Measurements from ENCODE around the gene TRIM39. TPM values are rescaled to one million over a fixed set of nuclear protein-coding genes. Genes with fewer than 3 reads are reported as not detected.

TRIM39 gene
- total and polyA plus RNA-seq, 2 of the 4 experiments (the other 2 are of a cell fraction), result 7.5 to 10.0 TPM

DNA sequence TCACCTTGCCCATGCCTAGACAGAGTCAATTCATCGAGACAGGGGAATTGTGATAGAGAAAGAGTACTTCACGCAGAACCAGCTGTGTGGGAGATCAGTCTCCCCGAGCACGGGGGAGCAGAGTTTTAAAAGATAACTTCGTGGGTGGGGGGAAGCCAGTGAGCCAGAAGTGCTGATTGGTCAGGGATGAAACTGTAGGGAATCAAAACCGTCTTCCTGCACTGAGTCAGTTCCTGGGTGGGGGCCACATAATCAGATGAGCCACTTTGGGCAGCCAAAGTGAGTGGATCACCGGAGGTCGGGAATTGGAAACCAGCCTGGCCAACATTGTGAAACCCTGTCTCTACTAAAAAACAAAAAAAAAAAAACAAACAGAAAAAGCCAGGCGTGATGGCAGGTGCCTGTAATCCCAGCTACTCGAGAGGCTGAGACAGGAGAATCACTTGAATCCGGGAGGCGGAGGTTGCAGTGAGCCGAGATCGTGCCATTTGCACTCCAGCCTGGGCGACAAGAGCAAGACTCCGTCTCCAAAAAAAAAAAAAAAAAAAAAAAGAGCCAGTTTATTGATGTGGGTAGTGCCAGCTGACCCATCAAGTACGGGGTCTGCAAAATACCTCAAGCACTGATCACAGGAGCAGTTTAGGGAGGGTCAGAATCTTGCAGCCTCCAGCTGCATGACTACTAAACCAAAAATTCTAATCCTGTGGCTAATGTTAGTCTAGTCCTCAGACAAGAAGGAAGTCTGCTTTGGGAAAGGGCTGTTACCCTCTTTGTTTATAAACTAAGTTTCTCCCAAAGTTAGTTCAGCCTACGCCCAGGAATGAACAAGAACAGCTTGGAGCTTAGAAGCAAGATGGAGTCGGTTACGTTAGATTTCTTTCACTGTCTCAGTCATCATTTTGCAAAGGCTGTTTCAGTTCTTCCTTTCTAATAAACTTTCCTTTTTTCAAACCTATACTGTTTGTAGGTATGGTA is 3.9 kb upstream of the TRIM39 start (continued):
- TF ChIP-seq, protein P1, sequence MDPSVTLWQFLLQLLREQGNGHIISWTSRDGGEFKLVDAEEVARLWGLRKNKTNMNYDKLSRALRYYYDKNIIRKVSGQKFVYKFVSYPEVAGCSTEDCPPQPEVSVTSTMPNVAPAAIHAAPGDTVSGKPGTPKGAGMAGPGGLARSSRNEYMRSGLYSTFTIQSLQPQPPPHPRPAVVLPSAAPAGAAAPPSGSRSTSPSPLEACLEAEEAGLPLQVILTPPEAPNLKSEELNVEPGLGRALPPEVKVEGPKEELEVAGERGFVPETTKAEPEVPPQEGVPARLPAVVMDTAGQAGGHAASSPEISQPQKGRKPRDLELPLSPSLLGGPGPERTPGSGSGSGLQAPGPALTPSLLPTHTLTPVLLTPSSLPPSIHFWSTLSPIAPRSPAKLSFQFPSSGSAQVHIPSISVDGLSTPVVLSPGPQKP (IDR thresholded peaks at IDR 0.05; ENCODE audit: borderline replicate concordance, low read depth, low read length), result no peak
- TF ChIP-seq RFX5 (IDR thresholded peaks at IDR 0.05; ENCODE audit: low read depth, low read length), result no peak

DNA sequence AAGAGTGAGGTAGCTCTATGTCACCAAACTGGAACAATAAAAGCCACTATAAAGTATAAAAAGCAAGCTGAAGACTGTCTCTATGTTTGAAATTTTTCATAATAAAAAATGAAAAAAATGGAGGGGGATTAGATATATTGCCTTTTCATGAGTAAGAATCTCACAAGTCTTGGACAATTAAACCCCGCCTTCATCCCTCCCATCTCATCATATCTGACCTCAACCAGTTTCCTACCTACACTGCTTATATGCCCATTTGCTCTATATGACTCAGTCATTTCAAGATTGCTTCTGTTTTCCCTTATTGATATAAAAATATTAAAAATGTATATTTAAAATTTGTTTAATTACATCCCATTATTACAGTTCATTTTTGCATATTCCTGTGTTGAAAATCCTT is 2.9 kb upstream of the TRIM39 start:
- Histone ChIP-seq H3K36me3 (ENCODE audit: control insufficient read depth, insufficient read depth, low read length) (peaks cover 3% of the 10 kb centered on the region; the same call in 1 of the 2 replicates), H4K8ac (ENCODE audit: low read depth in 2 of 2, low read length in 2 of 2) (no peak overlapping the region), H2BK5ac (ENCODE audit: low read depth, low read length, poor library complexity, severe bottlenecking) (no peak overlapping the region), H3K79me1 (ENCODE audit: low read depth in 1 of 2, low read length in 2 of 2) (peaks cover 22 to 51% of the 10 kb centered on the region in 2 experiments), H2AK9ac (replicated peaks; ENCODE audit: low read depth, low read length, poor library complexity) (no peak overlapping the region), H2BK20ac (ENCODE audit: low read depth, low read length) (no peak overlapping the region), H2AK5ac (ENCODE audit: low read depth, low read length) (no peak overlapping the region), H3K9me3 (ENCODE audit: control insufficient read depth, insufficient read depth, low read length) (0 out of 2 replicates have a peak, but pooled peaks cover 2% of the 10 kb centered on the region), H4K20me1 (ENCODE audit: insufficient read depth, low read length) (peaks cover 28% of the 10 kb centered on the region), H2BK120ac (ENCODE audit: low read depth, low read length) (no peak overlapping the region), H3K23ac (ENCODE audit: low read depth, low read length) (no peak overlapping the region), H4K5ac (ENCODE audit: low read depth, low read length) (no peak overlapping the region), H3K14ac (replicated peaks; ENCODE audit: low read depth, low read length) (no peak overlapping the region), H3K4me3 (ENCODE audit: insufficient read depth, low read depth, low read length) (no peak overlapping the region), H3K4me2 (ENCODE audit: low read depth, low read length) (no peak overlapping the region), H3K27ac (ENCODE audit: insufficient read depth, low read length) (no peak overlapping the region), H3K18ac (ENCODE audit: low read depth, low read length) (no peak overlapping the region), H4K91ac (ENCODE audit: insufficient read depth, low read depth, low read length) (no peak overlapping the region), H2AFZ (replicated peaks; ENCODE audit: low read length, poor library complexity) (no peak overlapping the region), H2BK15ac (ENCODE audit: low read depth, low read length) (no peak overlapping the region), H3K27me3 (ENCODE audit: control insufficient read depth, insufficient read depth, low read length) (no peaks in the 10 kb centered on the region), H3K4me1 (ENCODE audit: control insufficient read depth, insufficient read depth, low read length) (peaks cover 5% of the 10 kb centered on the region; the same call in 1 of the 2 replicates), H3K4ac (ENCODE audit: low read depth, low read length) (no peak overlapping the region), H3K9ac (ENCODE audit: low read depth, low read length) (no peak overlapping the region), H3K56ac (ENCODE audit: extremely low read depth, insufficient read depth, low read length) (no peak overlapping the region), H3K9me1 (ENCODE audit: insufficient read depth, low read length) (peaks cover 7% of the 10 kb centered on the region)
- in situ Hi-C loops (cut with MboI; ENCODE audit: low sequenced_read_pairs), result no loop called here
- WGBS, 2 experiments (ENCODE audit: extremely low coverage in 2 of 2, insufficient read length in 1 of 2), result no CpG with 5 or more reads among the region's 1 CpG
- DNase-seq, result no peak
- no peak for ATAC-seq (ENCODE audit: low read depth)
- dilution Hi-C loops (cut with HindIII; ENCODE audit: low sequenced_read_pairs, unreplicated experiment), result no loop called here
- intact Hi-C loops (cut with micrococcal nuclease), result no loop called here
- no TSS peak for BruUV-seq (replicated peaks)
- ChIA-PET CTCF (interaction anchor here (2.5 kb wide), 1 partner anchor 105 kb away, joined by 9 read pairs; no protein-coding TSS in a partner anchor), POLR2A (ENCODE audit: unreplicated experiment) (no interaction called here)
- no peak for TF ChIP-seq NFE2L2 (IDR thresholded peaks at IDR 0.05; ENCODE audit: low read depth, low read length)
- TF ChIP-seq RAD21 (IDR thresholded peaks at IDR 0.05; ENCODE audit: low read length), result no peak
- no peak for TF ChIP-seq SMC3 (IDR thresholded peaks at IDR 0.05; ENCODE audit: low read depth, low read length)
- no peak for TF ChIP-seq BHLHE40 (IDR thresholded peaks at IDR 0.05; ENCODE audit: low read depth, low read length)
- TF ChIP-seq, protein P1 (IDR thresholded peaks at IDR 0.05; ENCODE audit: borderline replicate concordance, low read depth, low read length), result no peak
- no peak for TF ChIP-seq RCOR1 (IDR thresholded peaks at IDR 0.05; ENCODE audit: insufficient replicate concordance, low read length)
- TF ChIP-seq MAFK (IDR thresholded peaks at IDR 0.05; ENCODE audit: low read depth, low read length), result no peak
- TF ChIP-seq POLR2A (IDR thresholded peaks at IDR 0.05; ENCODE audit: low read depth, low read length), result no peak
- TF ChIP-seq CEBPB (IDR thresholded peaks at IDR 0.05; ENCODE audit: low read depth, low read length), result no peak
- TF ChIP-seq FOS (IDR thresholded peaks at IDR 0.05; ENCODE audit: low read depth, low read length), result no peak
- no peak for TF ChIP-seq CHD1 (IDR thresholded peaks at IDR 0.05; ENCODE audit: low read depth, low read length)
- TF ChIP-seq, protein P2, sequence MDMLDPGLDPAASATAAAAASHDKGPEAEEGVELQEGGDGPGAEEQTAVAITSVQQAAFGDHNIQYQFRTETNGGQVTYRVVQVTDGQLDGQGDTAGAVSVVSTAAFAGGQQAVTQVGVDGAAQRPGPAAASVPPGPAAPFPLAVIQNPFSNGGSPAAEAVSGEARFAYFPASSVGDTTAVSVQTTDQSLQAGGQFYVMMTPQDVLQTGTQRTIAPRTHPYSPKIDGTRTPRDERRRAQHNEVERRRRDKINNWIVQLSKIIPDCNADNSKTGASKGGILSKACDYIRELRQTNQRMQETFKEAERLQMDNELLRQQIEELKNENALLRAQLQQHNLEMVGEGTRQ (IDR thresholded peaks at IDR 0.05; ENCODE audit: low read depth, low read length), result no peak

All from IMR-90 (cell line).